C4-2B (cell line): ENCODE measurements around the gene ZBTB45.

Experiments
- ZFX ChIP-seq: fragments of 450-650 bp; IDR thresholded peaks from 2 replicates; pipeline ENCODE4 v1.6.1; 2017
- TF ChIP-seq, protein P1 (sequence below): fragments of 450-650 bp; conservative IDR thresholded peaks from 2 replicates; pipeline ENCODE4 v1.5.1; 2017; ENCODE audit warnings: mild to moderate bottlenecking

DNA sequence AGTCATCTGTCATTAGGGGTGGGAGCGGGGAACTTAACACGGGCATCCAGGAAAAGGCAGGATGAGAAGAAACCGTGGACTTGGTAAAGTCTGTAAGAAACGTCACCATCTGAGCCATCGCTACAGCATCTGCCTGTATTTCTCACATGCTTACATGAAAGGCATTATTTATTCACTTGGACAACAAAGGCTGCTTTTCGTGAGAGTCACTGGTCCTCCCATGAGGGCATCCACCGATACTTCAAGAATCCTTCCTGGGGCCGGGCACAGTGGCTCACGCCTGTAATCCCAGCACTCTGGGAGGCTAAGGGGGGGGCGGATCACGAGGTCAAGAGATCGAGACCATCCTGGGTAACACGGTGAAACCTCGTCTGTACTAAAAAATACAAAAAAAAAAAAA is 27.3 kb downstream of the ZBTB45 start:
- TF ChIP-seq, protein P1, sequence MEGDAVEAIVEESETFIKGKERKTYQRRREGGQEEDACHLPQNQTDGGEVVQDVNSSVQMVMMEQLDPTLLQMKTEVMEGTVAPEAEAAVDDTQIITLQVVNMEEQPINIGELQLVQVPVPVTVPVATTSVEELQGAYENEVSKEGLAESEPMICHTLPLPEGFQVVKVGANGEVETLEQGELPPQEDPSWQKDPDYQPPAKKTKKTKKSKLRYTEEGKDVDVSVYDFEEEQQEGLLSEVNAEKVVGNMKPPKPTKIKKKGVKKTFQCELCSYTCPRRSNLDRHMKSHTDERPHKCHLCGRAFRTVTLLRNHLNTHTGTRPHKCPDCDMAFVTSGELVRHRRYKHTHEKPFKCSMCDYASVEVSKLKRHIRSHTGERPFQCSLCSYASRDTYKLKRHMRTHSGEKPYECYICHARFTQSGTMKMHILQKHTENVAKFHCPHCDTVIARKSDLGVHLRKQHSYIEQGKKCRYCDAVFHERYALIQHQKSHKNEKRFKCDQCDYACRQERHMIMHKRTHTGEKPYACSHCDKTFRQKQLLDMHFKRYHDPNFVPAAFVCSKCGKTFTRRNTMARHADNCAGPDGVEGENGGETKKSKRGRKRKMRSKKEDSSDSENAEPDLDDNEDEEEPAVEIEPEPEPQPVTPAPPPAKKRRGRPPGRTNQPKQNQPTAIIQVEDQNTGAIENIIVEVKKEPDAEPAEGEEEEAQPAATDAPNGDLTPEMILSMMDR: no peak
- no peak for TF ChIP-seq ZFX
